ENCODE measurements around the gene ZNF644.

Gene ZNF644

GRCh38 chr1:91036894-91037829 lies 15.3 kb upstream of the ZNF644 start:
- H3K4me3 ChIP-seq (ENCODE audit: low read length): no peak overlapping the region
- TF ChIP-seq CTCF (conservative IDR thresholded peaks at IDR 0.05; ENCODE audit: low read length): no peak
- DNase-seq (ENCODE audit: low read depth): no peak

- no peak for TF ChIP-seq CTCF (conservative IDR thresholded peaks at IDR 0.05; ENCODE audit: low read length)
Measured at GRCh38 chr1:91032349-91032748, 10.5 kb upstream of the ZNF644 start.

GRCh38 chr1:91031081-91031480 lies 9.2 kb upstream of the ZNF644 start:
- no peak overlapping the region for H3K4me3 ChIP-seq (ENCODE audit: low read length)
- DNase-seq (ENCODE audit: low read depth): no peak
- TF ChIP-seq CTCF (conservative IDR thresholded peaks at IDR 0.05; ENCODE audit: low read length): no peak

More at GRCh38 chr1:91032349-91032748, 10.5 kb upstream of the ZNF644 start:
- no peak overlapping the region for H3K4me3 ChIP-seq (ENCODE audit: low read length)
- no peak for DNase-seq (ENCODE audit: low read depth)

- peak; percentile 26 for DNase-seq (ENCODE audit: low read depth)
- no peak; the same call in 1 of the 2 replicates for TF ChIP-seq CTCF (conservative IDR thresholded peaks at IDR 0.05; ENCODE audit: low read length)
- no peak overlapping the region for H3K4me3 ChIP-seq (ENCODE audit: low read length)
Measured at GRCh38 chr1:91026777-91027176, 4.9 kb upstream of the ZNF644 start.

GRCh38 chr1:91026320-91026719 lies 4.5 kb upstream of the ZNF644 start:
- no peak for TF ChIP-seq CTCF (conservative IDR thresholded peaks at IDR 0.05; ENCODE audit: low read length)
- DNase-seq (ENCODE audit: low read depth): no peak
- H3K4me3 ChIP-seq (ENCODE audit: low read length): no peak overlapping the region

- no peak overlapping the region for H3K4me3 ChIP-seq (ENCODE audit: low read length)
- no peak for DNase-seq (ENCODE audit: low read depth)
- no peak for TF ChIP-seq CTCF (conservative IDR thresholded peaks at IDR 0.05; ENCODE audit: low read length)
Measured at GRCh38 chr1:91024481-91025119, 2.8 kb upstream of the ZNF644 start.
